Ovary (tissue), 3 donors: ENCODE data around the gene NKAIN4.

ENCODE experiments used
- CTCF ChIP-seq, 3 donors: fragments of 450-650 bp in 2 of 3; fragments of 200-600 bp in 1 of 3; IDR thresholded peaks; one replicate each; pipeline versions ENCODE4 v1.5.1 to v1.8.0; 2016 to 2022; ENCODE audit warnings: antibody characterized with exemption in 3 of 3, mild to moderate bottlenecking in 1 of 3
- EP300 ChIP-seq: sonication (generic); formaldehyde crosslinking; IDR thresholded peaks from one replicate; pipeline ENCODE4 v1.6.1; 2017; ENCODE audit warnings: antibody characterized with exemption
- POLR2A ChIP-seq: fragments of 450-650 bp; IDR thresholded peaks from one replicate; pipeline ENCODE4 v1.6.1; 2017; ENCODE audit warnings: antibody characterized with exemption, mild to moderate bottlenecking, moderate library complexity
- donor health status: DM: no; HTN: no; CAD: no.

GRCh38 chr20:63190828-63191227 lies 63.4 kb downstream of the NKAIN4 start:
- no peak for TF ChIP-seq CTCF (IDR thresholded peaks at IDR 0.05)
- no peak for TF ChIP-seq POLR2A
- no peak for TF ChIP-seq EP300
